HUES48 (cell line): ENCODE results near the gene ERBB2.
"Not testable (repeated sequence)": the region's sequence is repeated elsewhere in the genome, so short reads cannot be mapped to it uniquely, and the experiment has no call there.

Source experiments
- H3K27ac ChIP-seq: one replicate; pipeline ENCODE4 v1.7.0; 2013; ENCODE audit warnings: low read depth, low read length, inconsistent platforms
- H3K27me3 ChIP-seq: 2 replicates; pipeline ENCODE4 v1.6.1; 2013; ENCODE audit warnings: mild to moderate bottlenecking, low read length; ENCODE audit not compliant: control insufficient read depth, insufficient read depth
- H3K36me3 ChIP-seq: 2 replicates; pipeline ENCODE4 v1.6.1; 2013; ENCODE audit warnings: low read length; ENCODE audit not compliant: control insufficient read depth, insufficient read depth
- H3K4me1 ChIP-seq: 2 replicates; pipeline ENCODE4 v1.6.1; 2013; ENCODE audit warnings: mild to moderate bottlenecking, low read length; ENCODE audit not compliant: control insufficient read depth, insufficient read depth
- H3K4me3 ChIP-seq: 2 replicates; pipeline ENCODE4 v1.5.1; 2013; ENCODE audit warnings: mild to moderate bottlenecking, low read depth, low read length
- H3K9ac ChIP-seq: 2 replicates; pipeline ENCODE4 v1.6.1; 2013; ENCODE audit warnings: mild to moderate bottlenecking, low read depth, low read length, moderate library complexity
- H3K9me3 ChIP-seq: 2 replicates; pipeline ENCODE4 v1.6.1; 2013; ENCODE audit warnings: low read length; ENCODE audit not compliant: control insufficient read depth, insufficient read depth

ERBB2 gene

DNA sequence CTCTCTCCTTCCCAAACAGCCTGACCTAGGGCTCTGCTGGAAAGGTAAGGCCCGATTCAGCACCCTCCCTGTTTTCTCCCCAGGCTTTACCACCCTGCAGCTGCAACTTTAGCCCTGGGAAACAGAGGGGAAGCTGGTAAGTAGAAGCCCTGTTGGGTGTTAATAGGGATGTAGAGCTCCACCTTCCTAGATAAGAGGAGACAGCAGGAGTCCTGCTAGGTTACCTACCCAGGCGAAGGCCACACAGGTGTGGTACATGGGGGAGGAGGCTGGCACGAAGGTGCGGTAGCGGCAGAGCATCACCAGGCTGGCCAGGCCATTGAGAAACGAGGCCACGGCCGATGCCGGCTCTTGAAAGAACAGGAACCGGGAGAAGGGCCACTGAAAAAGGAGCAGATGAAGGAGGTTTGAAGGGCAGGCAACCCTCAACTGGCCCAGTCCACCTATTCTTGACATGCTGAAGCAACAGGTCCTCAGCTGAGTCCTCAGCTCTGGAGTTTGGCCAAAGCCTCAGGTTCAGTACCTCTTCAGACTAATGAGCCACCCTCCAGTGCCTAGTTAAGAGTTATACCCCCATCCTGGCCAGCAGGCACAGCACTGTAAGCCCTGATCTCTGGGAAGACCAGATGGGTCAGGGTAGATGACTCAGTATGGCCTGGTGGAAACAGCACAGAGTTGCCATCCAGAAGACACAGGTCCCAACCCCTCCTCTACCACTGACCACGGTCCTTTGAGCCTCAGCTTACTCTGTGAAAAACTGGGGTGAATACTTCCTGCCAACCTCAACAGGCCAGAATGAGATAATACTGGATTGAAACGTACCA, 15.3 kb upstream of the ERBB2 start:
- no peak overlapping the region for H3K9ac ChIP-seq
- no peak overlapping the region for H3K27ac ChIP-seq
- H3K27me3 ChIP-seq, result no peaks in the 10 kb centered on the region
- H3K4me1 ChIP-seq, result peaks cover 17% of the 10 kb centered on the region
- H3K36me3 ChIP-seq, result peaks cover 33% of the 10 kb centered on the region
- no peak overlapping the region for H3K4me3 ChIP-seq
- no peaks in the 10 kb centered on the region for H3K9me3 ChIP-seq

DNA sequence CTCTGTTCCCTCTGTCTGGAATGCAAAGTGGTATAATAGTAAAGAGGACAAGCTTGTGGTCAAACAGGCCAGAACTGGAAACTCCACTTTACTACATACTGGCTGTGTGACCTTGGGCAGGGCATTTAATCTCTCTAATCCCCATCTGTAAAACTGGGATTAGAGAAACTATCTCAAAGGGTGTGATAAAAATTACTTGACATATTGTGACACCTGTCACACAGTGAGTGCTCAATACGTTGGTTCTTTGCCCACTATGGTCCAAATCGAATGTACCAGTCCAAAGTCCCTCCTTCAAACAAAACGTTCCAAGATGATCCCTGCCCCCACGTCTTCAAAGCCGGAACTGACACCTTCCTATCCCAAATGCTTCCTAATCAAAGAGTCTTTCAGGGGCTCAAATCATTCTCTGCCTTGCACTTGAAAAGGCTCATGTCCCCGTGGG, 12.7 kb upstream of the ERBB2 start:
- H3K9me3 ChIP-seq, result no peaks in the 10 kb centered on the region
- H3K9ac ChIP-seq, result no peak overlapping the region
- H3K4me3 ChIP-seq, result peak overlapping the region; percentile 92
- peaks cover 21% of the 10 kb centered on the region for H3K36me3 ChIP-seq
- H3K27me3 ChIP-seq, result no peaks in the 10 kb centered on the region
- peaks cover 31% of the 10 kb centered on the region for H3K4me1 ChIP-seq
- peak overlapping the region; percentile 100 for H3K27ac ChIP-seq

DNA sequence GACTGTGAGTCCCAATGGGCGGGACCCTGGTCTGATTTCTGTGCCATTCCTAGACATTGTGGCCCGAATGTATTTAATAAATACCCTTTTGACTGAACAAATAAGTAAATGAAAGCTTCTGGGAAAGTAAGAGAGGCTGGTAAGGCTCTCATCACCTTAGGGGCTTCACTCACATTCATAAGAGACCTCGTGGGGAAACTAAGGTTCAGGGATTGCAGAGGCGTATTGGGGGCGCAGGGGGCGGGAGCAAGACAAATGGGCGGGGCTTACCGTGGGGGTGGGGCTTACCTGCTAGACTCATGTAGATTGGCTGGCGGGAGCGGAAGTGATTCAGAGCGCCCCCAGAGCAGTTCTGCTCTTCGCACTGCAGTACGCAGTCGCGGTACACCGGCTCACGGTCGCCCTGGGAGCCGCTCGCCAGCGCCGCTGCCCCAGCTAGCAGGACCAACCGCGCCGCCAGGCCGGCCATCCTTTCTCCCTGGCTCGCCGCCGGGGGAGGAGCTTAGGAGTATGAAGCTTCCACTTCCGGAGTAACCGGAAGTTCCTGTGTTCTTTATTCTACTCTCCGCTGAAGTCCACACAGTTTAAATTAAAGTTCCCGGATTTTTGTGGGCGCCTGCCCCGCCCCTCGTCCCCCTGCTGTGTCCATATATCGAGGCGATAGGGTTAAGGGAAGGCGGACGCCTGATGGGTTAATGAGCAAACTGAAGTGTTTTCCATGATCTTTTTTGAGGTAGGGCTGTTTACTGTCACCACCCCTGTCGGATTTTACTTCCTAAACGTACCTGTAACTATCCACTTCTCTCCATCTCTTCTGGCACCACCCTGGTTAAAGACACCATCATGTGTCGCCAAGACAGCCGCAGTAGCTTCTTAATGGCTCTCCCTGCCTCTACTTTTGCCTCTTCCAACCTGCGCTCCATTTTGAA, 12.1 kb upstream of the ERBB2 start, which contains the start of gene PGAP3:
Gene PGAP3, minus strand, starts transcription at position 512 of the 929 bp plus-strand sequence. Its CDS starts 43 bp downstream, at position 469.
- peaks cover 31% of the 10 kb centered on the region for H3K4me1 ChIP-seq
- no peaks in the 10 kb centered on the region for H3K27me3 ChIP-seq
- H3K9me3 ChIP-seq, result no peaks in the 10 kb centered on the region
- H3K27ac ChIP-seq, result peak within 1 kb of the TSS; percentile 100
- peak within 1 kb of the TSS; percentile 92 for H3K4me3 ChIP-seq
- H3K36me3 ChIP-seq, result peaks cover 21% of the 10 kb centered on the region
- peak within 1 kb of the TSS; percentile 81 for H3K9ac ChIP-seq

DNA sequence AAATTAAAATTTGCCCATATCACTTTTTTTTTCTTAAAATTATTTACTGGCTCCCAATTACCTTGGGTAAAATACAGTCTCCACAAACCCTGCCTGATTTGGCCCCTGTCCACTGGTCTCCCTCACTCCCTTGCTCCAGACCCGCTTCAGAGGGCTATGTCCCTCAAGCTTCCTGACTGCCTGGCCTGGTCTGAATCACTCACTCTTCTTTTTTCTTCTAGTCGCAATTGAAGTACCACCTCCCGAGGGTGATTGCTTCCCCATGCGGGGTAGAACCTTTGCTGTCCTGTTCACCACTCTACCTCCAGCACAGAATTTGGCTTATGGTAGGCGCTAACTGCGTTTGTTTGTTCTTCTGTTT, 11.4 kb upstream of the ERBB2 start:
- peak overlapping the region; percentile 81 for H3K9ac ChIP-seq
- H3K27ac ChIP-seq, result peak overlapping the region; percentile 100
- H3K27me3 ChIP-seq, result no peaks in the 10 kb centered on the region
- H3K36me3 ChIP-seq, result peaks cover 16% of the 10 kb centered on the region
- no peaks in the 10 kb centered on the region for H3K9me3 ChIP-seq
- H3K4me3 ChIP-seq, result peak overlapping the region; percentile 92
- H3K4me1 ChIP-seq, result peaks cover 31% of the 10 kb centered on the region

DNA sequence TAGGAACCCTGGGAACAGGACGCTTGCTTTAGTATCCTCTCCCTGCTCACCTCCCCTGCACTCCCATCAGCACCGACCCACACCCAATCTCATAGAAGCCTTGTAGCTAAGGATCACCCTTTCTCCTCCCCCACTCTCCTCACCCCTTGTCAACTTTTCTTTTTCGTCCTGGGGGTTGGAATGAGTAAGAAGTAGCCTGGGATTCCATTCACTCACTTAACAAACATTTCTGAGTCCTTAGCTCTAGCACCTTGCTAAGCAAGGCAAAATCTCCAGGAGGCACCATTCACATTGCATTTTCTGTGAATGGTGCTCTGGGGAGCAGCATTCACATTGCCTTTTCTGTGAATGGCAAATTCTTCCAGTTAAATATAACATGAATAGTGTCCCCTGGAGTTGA, 10.9 kb upstream of the ERBB2 start:
- Histone ChIP-seq H3K9ac (peak overlapping the region; percentile 81), H3K36me3 (peaks cover 14% of the 10 kb centered on the region), H3K27ac (peak overlapping the region; percentile 100), H3K9me3 (no peaks in the 10 kb centered on the region), H3K27me3 (no peaks in the 10 kb centered on the region), H3K4me1 (peaks cover 31% of the 10 kb centered on the region), H3K4me3 (peak overlapping the region; percentile 92)

DNA sequence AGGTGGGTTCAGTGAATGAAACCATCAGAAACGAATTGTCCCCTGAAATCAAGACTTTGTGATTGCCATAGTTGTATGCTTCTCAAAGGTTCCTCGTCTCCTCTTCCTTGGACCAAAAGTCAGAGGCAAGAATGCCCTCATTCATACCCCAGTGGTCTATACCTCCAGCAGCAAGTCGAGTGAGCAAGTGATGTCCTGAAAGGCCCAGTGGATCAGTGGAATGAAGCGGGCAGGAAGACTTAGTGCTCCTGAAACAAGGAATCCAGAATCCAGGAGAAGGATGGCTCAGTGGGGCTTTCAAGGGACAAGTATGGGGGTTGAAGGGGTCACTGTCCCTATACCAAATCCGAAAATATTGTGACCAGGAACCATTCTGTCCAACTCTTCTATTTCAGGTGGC, 5.3 kb upstream of the ERBB2 start:
- Histone ChIP-seq H3K27ac (peak overlapping the region; percentile 94), H3K9ac (no peak overlapping the region)

DNA sequence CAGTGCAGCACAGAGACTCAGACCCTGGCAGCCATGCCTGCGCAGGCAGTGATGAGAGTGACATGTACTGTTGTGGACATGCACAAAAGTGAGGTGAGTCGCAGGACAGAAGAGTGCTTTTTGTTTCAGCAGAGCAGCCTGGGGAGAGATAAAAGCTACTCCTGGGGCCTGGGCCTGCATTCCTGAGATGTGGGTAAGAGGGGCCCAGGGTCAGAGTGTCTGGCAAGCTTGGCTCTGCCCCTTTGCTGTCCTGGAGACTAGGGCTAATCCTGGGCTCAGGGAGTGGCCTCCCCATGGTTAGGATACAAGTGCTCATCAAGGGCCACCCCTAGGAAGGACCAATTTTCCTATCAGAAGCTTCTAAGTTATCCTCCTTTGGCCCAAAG, 4.8 kb upstream of the ERBB2 start:
- 0 out of 2 replicates have a peak, but pooled peaks cover 2% of the 10 kb centered on the region for H3K36me3 ChIP-seq
- no peak overlapping the region for H3K9ac ChIP-seq
- no peaks in the 10 kb centered on the region for H3K9me3 ChIP-seq
- H3K27me3 ChIP-seq, result no peaks in the 10 kb centered on the region
- H3K27ac ChIP-seq, result peak overlapping the region; percentile 94
- peaks cover 48% of the 10 kb centered on the region for H3K4me1 ChIP-seq
- H3K4me3 ChIP-seq, result no peak overlapping the region

More for the DNA sequence above, 5.3 kb upstream of the ERBB2 start:
- H3K36me3 ChIP-seq, result 0 out of 2 replicates have a peak, but pooled peaks cover 2% of the 10 kb centered on the region
- peaks cover 51% of the 10 kb centered on the region for H3K4me1 ChIP-seq
- H3K9me3 ChIP-seq, result no peaks in the 10 kb centered on the region
- no peak overlapping the region for H3K4me3 ChIP-seq
- no peaks in the 10 kb centered on the region for H3K27me3 ChIP-seq

DNA sequence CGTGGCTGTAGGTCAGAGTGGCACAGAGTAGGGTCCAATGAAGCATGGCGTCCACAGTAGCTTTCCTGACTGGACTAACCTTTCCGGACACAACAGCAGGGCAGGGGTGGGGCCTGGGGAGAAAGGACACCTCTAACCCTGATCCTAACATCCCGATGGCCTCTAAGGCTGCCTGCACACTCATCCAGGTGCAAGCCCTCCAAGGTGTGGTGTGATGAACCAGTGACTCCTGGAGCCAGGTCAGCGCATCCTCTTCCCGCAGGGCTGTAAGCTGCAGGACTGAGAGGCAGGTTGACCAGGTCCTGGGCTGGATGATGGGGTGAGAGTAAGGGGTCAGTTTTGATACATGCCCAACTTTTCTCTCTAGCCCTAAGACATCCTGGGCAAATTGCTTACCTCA, 3.1 kb upstream of the ERBB2 start:
- Histone ChIP-seq H3K27ac (peak overlapping the region; percentile 94), H3K9me3 (no peaks in the 10 kb centered on the region), H3K4me1 (peaks cover 44% of the 10 kb centered on the region), H3K27me3 (no peaks in the 10 kb centered on the region), H3K9ac (no peak overlapping the region), H3K4me3 (no peak overlapping the region), H3K36me3 (0 out of 2 replicates have a peak, but pooled peaks cover 2% of the 10 kb centered on the region)

DNA sequence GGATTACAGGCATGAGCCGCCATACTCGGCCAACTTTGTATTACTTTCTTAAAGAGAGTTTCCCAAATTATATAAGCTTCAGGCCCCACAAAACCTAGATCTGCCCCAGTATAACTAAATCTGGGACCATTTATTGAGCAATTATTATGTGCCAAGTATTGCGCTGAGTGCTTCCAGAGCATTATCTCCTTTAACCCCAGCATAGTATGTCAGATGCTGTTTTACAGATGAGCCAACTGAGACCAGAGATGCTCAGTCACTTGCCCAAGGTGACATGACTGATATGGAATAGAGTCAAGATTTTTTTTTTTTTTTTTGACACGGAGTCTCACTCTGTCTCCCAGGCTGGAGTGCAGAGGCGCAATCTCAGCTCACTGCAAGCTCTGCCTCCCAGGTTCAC, 1.9 kb upstream of the ERBB2 start:
- no peaks in the 10 kb centered on the region for H3K27me3 ChIP-seq
- H3K9me3 ChIP-seq, result no peaks in the 10 kb centered on the region
- no peak overlapping the region for H3K4me3 ChIP-seq
- H3K36me3 ChIP-seq, result peaks cover 9% of the 10 kb centered on the region; the same call in 1 of the 2 replicates
- H3K27ac ChIP-seq, result no peak overlapping the region
- H3K9ac ChIP-seq, result no peak overlapping the region
- peaks cover 56% of the 10 kb centered on the region for H3K4me1 ChIP-seq

DNA sequence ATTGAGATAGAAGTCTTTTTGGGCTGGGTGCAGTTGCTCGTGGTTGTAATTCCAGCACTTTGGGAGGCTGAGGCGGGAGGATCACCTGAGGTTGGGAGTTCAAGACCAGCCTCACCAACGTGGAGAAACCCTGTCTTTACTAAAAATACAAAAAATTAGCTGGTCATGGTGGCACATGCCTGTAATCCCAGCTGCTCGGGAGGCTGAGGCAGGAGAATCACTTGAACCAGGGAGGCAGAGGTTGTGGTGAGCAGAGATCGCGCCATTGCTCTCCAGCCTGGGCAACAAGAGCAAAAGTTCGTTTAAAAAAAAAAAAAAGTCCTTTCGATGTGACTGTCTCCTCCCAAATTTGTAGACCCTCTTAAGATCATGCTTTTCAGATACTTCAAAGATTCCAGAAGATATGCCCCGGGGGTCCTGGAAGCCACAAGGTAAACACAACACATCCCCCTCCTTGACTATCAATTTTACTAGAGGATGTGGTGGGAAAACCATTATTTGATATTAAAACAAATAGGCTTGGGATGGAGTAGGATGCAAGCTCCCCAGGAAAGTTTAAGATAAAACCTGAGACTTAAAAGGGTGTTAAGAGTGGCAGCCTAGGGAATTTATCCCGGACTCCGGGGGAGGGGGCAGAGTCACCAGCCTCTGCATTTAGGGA, 577 bp upstream of the ERBB2 start:
- not testable (repeated sequence) for H3K9me3 ChIP-seq, H3K27me3 ChIP-seq
- Histone ChIP-seq H3K9ac (peak overlapping the region; percentile 78; the same call in 1 of the 2 replicates), H3K27ac (peak overlapping the region; percentile 88), H3K4me3 (peak overlapping the region; percentile 80), H3K36me3 (peaks cover 19% of the 10 kb centered on the region; the same call in 1 of the 2 replicates), H3K4me1 (peaks cover 69% of the 10 kb centered on the region)
